IMR-90 (cell line): ENCODE measurements around the gene MILR1. TPM values are rescaled to one million over a fixed set of nuclear protein-coding genes. Genes with fewer than 3 reads are reported as not detected.

Experiments
- ATAC-seq: fragments of 200-7000 bp; cut with Tn5 transposase; 2 replicates; pipeline ENCODE4 v1.9.1; 2020; ENCODE audit warnings: low read depth, mild to moderate bottlenecking, moderate library complexity
- BruUV-seq: library from RNA; stranded (reverse); fragments of 400-500 nt; replicated peaks from 2 replicates; lab custom pipeline; 2021; lab: Mats Ljungman, UMichigan
- CTCF ChIA-PET: fragments of 300-600 bp; formaldehyde crosslinking; extraction: SDS; loops from one replicate; lab custom pipeline; 2021; ENCODE audit warnings: antibody characterized with exemption; lab: Yijun Ruan, JAX
- POLR2A ChIA-PET: fragments of 300-600 bp; sonication (Branson Sonifier 250); formaldehyde crosslinking; loops from one replicate; lab custom pipeline; 2022; ENCODE audit warnings: antibody characterized with exemption; ENCODE audit not compliant: unreplicated experiment; lab: Charles Lee
- DNase-seq: peaks from one replicate; pipeline ENCODE4 v3.0.0; 2013
- H2AFZ ChIP-seq: replicated peaks from 2 replicates; pipeline ENCODE3; 2013; ENCODE audit warnings: low read length, mild to moderate bottlenecking; ENCODE audit not compliant: poor library complexity
- H2AK5ac ChIP-seq: 2 replicates; pipeline ENCODE4 v1.6.1; 2013; ENCODE audit warnings: low read depth, low read length, inconsistent platforms
- H2AK9ac ChIP-seq: replicated peaks from 2 replicates; pipeline ENCODE3; 2013; ENCODE audit warnings: mild to moderate bottlenecking, low read depth, low read length, moderate library complexity; ENCODE audit not compliant: poor library complexity
- H2BK120ac ChIP-seq: 2 replicates; pipeline ENCODE4 v1.6.1; 2013; ENCODE audit warnings: low read depth, low read length, inconsistent platforms
- H2BK15ac ChIP-seq: 3 replicates; pipeline ENCODE4 v1.6.1; 2013; ENCODE audit warnings: low read depth, low read length, inconsistent platforms
- H2BK20ac ChIP-seq: 2 replicates; pipeline ENCODE4 v1.6.1; 2013; ENCODE audit warnings: low read depth, mild to moderate bottlenecking, inconsistent platforms, low read length, moderate library complexity
- H2BK5ac ChIP-seq: 2 replicates; pipeline ENCODE4 v1.6.1; 2013; ENCODE audit warnings: mild to moderate bottlenecking, low read depth, low read length, inconsistent platforms; ENCODE audit not compliant: poor library complexity, severe bottlenecking
- H3K14ac ChIP-seq: replicated peaks from 2 replicates; pipeline ENCODE4 v1.6.1; 2013; ENCODE audit warnings: low read depth, low read length, inconsistent platforms
- H3K18ac ChIP-seq: 2 replicates; pipeline ENCODE4 v1.6.1; 2013; ENCODE audit warnings: low read depth, low read length, control low read depth
- H3K23ac ChIP-seq: 2 replicates; pipeline ENCODE4 v1.6.1; 2013; ENCODE audit warnings: low read depth, low read length, inconsistent platforms
- H3K27ac ChIP-seq: 2 replicates; pipeline ENCODE4 v1.5.1; 2013; ENCODE audit warnings: mild to moderate bottlenecking, control low read depth, low read length; ENCODE audit not compliant: insufficient read depth
- H3K27me3 ChIP-seq: 2 replicates; pipeline ENCODE4 v1.6.1; 2013; ENCODE audit warnings: low read length; ENCODE audit not compliant: control insufficient read depth, insufficient read depth
- H3K36me3 ChIP-seq: 2 replicates; pipeline ENCODE4 v1.6.1; 2013; ENCODE audit warnings: low read length, mixed read lengths; ENCODE audit not compliant: control insufficient read depth, insufficient read depth
- H3K4ac ChIP-seq: 2 replicates; pipeline ENCODE4 v1.6.1; 2013; ENCODE audit warnings: low read depth, low read length, inconsistent platforms
- H3K4me1 ChIP-seq: 2 replicates; pipeline ENCODE4 v1.6.1; 2013; ENCODE audit warnings: low read length, mixed read lengths; ENCODE audit not compliant: control insufficient read depth, insufficient read depth
- H3K4me2 ChIP-seq: 2 replicates; pipeline ENCODE4 v1.6.1; 2013; ENCODE audit warnings: low read depth, mild to moderate bottlenecking, control low read depth, low read length, moderate library complexity
- H3K4me3 ChIP-seq: 2 replicates; pipeline ENCODE4 v1.5.1; 2013; ENCODE audit warnings: low read depth, mild to moderate bottlenecking, control low read depth, low read length, moderate library complexity; ENCODE audit not compliant: insufficient read depth
- H3K56ac ChIP-seq: 2 replicates; pipeline ENCODE4 v1.6.1; 2013; ENCODE audit warnings: low read length, inconsistent platforms; ENCODE audit not compliant: insufficient read depth; ENCODE audit errors: extremely low read depth
- H3K79me1 ChIP-seq, 2 experiments: 2 replicates each; pipeline ENCODE4 v1.6.1; 2013; ENCODE audit warnings: low read length in 2 of 2, inconsistent platforms in 1 of 2, low read depth in 1 of 2
- H3K9ac ChIP-seq: 2 replicates; pipeline ENCODE4 v1.6.1; 2013; ENCODE audit warnings: low read depth, low read length, control low read depth
- H3K9me1 ChIP-seq: 2 replicates; pipeline ENCODE4 v1.6.1; 2013; ENCODE audit warnings: low read length, inconsistent platforms; ENCODE audit not compliant: insufficient read depth
- H3K9me3 ChIP-seq: 2 replicates; pipeline ENCODE4 v1.6.1; 2013; ENCODE audit warnings: low read length; ENCODE audit not compliant: control insufficient read depth, insufficient read depth
- H4K20me1 ChIP-seq: 2 replicates; pipeline ENCODE4 v1.6.1; 2013; ENCODE audit warnings: low read length, inconsistent platforms; ENCODE audit not compliant: insufficient read depth
- H4K5ac ChIP-seq: 2 replicates; pipeline ENCODE4 v1.6.1; 2013; ENCODE audit warnings: mild to moderate bottlenecking, low read depth, low read length, control low read depth
- H4K8ac ChIP-seq, 2 experiments: 2 replicates each; pipeline ENCODE4 v1.6.1; 2013; ENCODE audit warnings: low read depth in 2 of 2, low read length in 2 of 2, control low read depth in 1 of 2, inconsistent platforms in 1 of 2
- H4K91ac ChIP-seq: 2 replicates; pipeline ENCODE4 v1.6.1; 2013; ENCODE audit warnings: low read depth, low read length, inconsistent platforms; ENCODE audit not compliant: insufficient read depth
- BHLHE40 ChIP-seq: fragments of 150-350 bp; IDR thresholded peaks from 2 replicates; pipeline ENCODE4 v1.6.1; 2016; ENCODE audit warnings: mild to moderate bottlenecking, low read depth, low read length
- CEBPB ChIP-seq: IDR thresholded peaks from 2 replicates; pipeline ENCODE4 v1.6.1; 2012; ENCODE audit warnings: low read depth, low read length, improper control_type of control experiment
- CHD1 ChIP-seq: IDR thresholded peaks from 2 replicates; pipeline ENCODE4 v1.6.1; 2012; ENCODE audit warnings: low read depth, low read length, improper control_type of control experiment
- ELK1 ChIP-seq: fragments of 150-350 bp; IDR thresholded peaks from 2 replicates; pipeline ENCODE4 v1.6.1; 2016; ENCODE audit warnings: low read depth, mild to moderate bottlenecking, low read length, moderate library complexity, borderline replicate concordance
- MAZ ChIP-seq: IDR thresholded peaks from 2 replicates; pipeline ENCODE4 v1.6.1; 2012; ENCODE audit warnings: low read depth, mild to moderate bottlenecking, low read length, improper control_type of control experiment, moderate library complexity, borderline replicate concordance
- NFE2L2 ChIP-seq: fragments of 150-350 bp; IDR thresholded peaks from 2 replicates; pipeline ENCODE4 v1.6.1; 2016; ENCODE audit warnings: low read depth, mild to moderate bottlenecking, low read length
- POLR2A ChIP-seq: IDR thresholded peaks from 2 replicates; pipeline ENCODE4 v1.6.1; 2012; ENCODE audit warnings: mild to moderate bottlenecking, low read depth, low read length
- RAD21 ChIP-seq: IDR thresholded peaks from 2 replicates; pipeline ENCODE4 v1.6.1; 2012; ENCODE audit warnings: low read length, improper control_type of control experiment
- RCOR1 ChIP-seq: IDR thresholded peaks from 2 replicates; pipeline ENCODE4 v1.6.1; 2012; ENCODE audit warnings: mild to moderate bottlenecking, low read length, improper control_type of control experiment; ENCODE audit not compliant: insufficient replicate concordance
- RFX5 ChIP-seq: IDR thresholded peaks from 2 replicates; pipeline ENCODE4 v1.8.0; 2012; ENCODE audit warnings: low read depth, mild to moderate bottlenecking, low read length, moderate library complexity
- WGBS, 2 experiments: methylation state at CpG; one replicate each; pipeline versions ENCODE4 v1.1.5 to v1.1.7; 2013; ENCODE audit warnings: missing lambda C conversion rate in 2 of 2; ENCODE audit not compliant: insufficient read length in 1 of 2; ENCODE audit errors: extremely low coverage in 2 of 2; 5-methylcytosine and 5-hydroxymethylcytosine counted together
- dilution Hi-C: fragments of 300-500 bp; cut with HindIII; formaldehyde crosslinking; loops from one replicate; pipeline ENCODE4 v1.14.3; 2018; ENCODE audit warnings: low sequenced_read_pairs; ENCODE audit not compliant: unreplicated experiment
- in situ Hi-C: fragments of 300-500 bp; cut with MboI; formaldehyde crosslinking; loops from 3 replicates; pipeline ENCODE4 v1.14.3; 2019; ENCODE audit warnings: low sequenced_read_pairs, inconsistent platforms, mixed read lengths
- intact Hi-C: fragments of 100-400 bp; cut with micrococcal nuclease; formaldehyde crosslinking; loops from 2 replicates; pipeline ENCODE4 v1.10.0; 2022
- polyA plus RNA-seq, 3 experiments: library from polyadenylated mRNA; depleted of rRNA; stranded (reverse); fragments of >200 nt; gene quantifications; 2 replicates each; pipeline ENCODE4 v1.2.3, GENCODE V29; 2012; ENCODE audit warnings: low replicate concordance in 1 of 3
- total RNA-seq: library from RNA; depleted of rRNA; stranded (reverse); fragments of >200 nt; gene quantifications from 2 replicates; pipeline ENCODE4 v1.2.3, GENCODE V29; 2012
- TF ChIP-seq, protein P1 (sequence below): fragments of 150-350 bp; IDR thresholded peaks from 2 replicates; pipeline ENCODE4 v1.6.1; 2017; ENCODE audit warnings: mild to moderate bottlenecking, antibody characterized with exemption, low read length, low read depth

The MILR1 gene
- total and polyA plus RNA-seq, 2 of the 4 experiments (the other 2 are of a cell fraction) = 0.36 to 0.44 TPM

- TF ChIP-seq, protein P1, sequence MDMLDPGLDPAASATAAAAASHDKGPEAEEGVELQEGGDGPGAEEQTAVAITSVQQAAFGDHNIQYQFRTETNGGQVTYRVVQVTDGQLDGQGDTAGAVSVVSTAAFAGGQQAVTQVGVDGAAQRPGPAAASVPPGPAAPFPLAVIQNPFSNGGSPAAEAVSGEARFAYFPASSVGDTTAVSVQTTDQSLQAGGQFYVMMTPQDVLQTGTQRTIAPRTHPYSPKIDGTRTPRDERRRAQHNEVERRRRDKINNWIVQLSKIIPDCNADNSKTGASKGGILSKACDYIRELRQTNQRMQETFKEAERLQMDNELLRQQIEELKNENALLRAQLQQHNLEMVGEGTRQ = no peak
These were observed 30.2 kb upstream of the MILR1 start (continued) for GRCh38 chr17:64418506-64419339.

DNA sequence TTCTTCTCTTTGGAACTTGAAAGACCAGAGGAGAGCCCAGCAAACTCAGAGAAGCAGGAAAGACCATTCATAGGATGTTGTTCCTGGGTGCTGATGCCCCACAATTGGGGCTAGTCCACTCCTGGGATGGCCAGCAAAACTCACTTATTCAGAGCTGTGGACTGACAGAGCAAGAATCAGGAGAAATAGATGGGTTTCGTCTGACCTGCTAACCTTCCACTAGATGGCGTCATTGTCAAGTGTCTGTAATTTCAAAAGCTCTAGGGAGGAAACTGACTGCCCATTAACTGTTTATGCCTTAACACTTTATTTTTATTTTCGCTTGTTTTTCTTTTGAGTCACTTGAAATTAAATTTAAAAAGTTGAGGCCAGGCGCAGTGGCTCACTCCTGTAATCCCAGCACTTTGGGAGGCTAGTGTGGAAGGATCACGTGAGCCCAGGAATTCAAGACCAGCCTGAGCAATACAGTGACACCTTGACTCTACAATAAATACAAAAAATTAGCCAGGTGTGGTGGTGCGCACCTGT, 28.7 kb upstream of the MILR1 start:
- H3K4me3 ChIP-seq = no peak overlapping the region
- ChIA-PET POLR2A (interaction anchor here (0.5 to 1.1 kb wide), 3 partner anchors 75 to 642 kb away, joined by 3 read pairs; partner anchors contain the start of genes CEP95 and DDX5), CTCF (interaction anchor here (0.6 to 2.6 kb wide), 13 partner anchors 58 to 146 kb away, joined by 3 to 35 read pairs (median 4); partner anchors contain the start of gene CEP95)
- no peak overlapping the region for H2BK20ac ChIP-seq
- dilution Hi-C loops (no loop called here), in situ Hi-C loops (loop anchor here (5.0 kb wide), 2 partner anchors 72 to 98 kb away; no protein-coding TSS in a partner anchor), intact Hi-C loops (loop anchor here (1.0 to 2.0 kb wide), 2 partner anchors 71 to 229 kb away; no protein-coding TSS in a partner anchor)
- no TSS peak for BruUV-seq
- ATAC-seq (peak; percentile 91), DNase-seq (peak; percentile 84)
- no peaks in the 10 kb centered on the region for H3K79me1 ChIP-seq
- no peak overlapping the region for H3K4me2 ChIP-seq
- H4K8ac ChIP-seq = no peak overlapping the region
- no peak overlapping the region for H3K27ac ChIP-seq
- H3K23ac ChIP-seq = no peak overlapping the region
- no peaks in the 10 kb centered on the region for H3K36me3 ChIP-seq
- 0% methylated on average over 1 of the region's 6 CpGs; no CpG with 5 or more reads in 1 of the 2 experiments for WGBS, 2 experiments
- no peaks in the 10 kb centered on the region for H4K20me1 ChIP-seq
- H3K14ac ChIP-seq = no peak overlapping the region
- H3K9me3 ChIP-seq = no peaks in the 10 kb centered on the region
- no peak overlapping the region for H4K5ac ChIP-seq
- H2BK15ac ChIP-seq = no peak overlapping the region
- no peak overlapping the region; the same call in 1 of the 2 replicates for H2AK5ac ChIP-seq
- no peak overlapping the region for H2BK120ac ChIP-seq
- H2AFZ ChIP-seq = no peak overlapping the region
- peaks cover 2% of the 10 kb centered on the region; the same call in 1 of the 2 replicates for H3K4me1 ChIP-seq
- H3K56ac ChIP-seq = no peak overlapping the region
- H3K9me1 ChIP-seq = no peaks in the 10 kb centered on the region
- H4K91ac ChIP-seq = no peak overlapping the region
- no peak overlapping the region for H3K9ac ChIP-seq
- no peak overlapping the region for H3K4ac ChIP-seq
- H3K27me3 ChIP-seq = peaks cover 12% of the 10 kb centered on the region
- H3K18ac ChIP-seq = no peak overlapping the region
- no peak overlapping the region for H2BK5ac ChIP-seq
- H2AK9ac ChIP-seq = no peak overlapping the region
- TF ChIP-seq ELK1 (no peak), RAD21 (peak; percentile 85), RCOR1 (no peak), MAZ (no peak), RFX5 (no peak), CHD1 (no peak), NFE2L2 (no peak), CEBPB (no peak), POLR2A (no peak), BHLHE40 (peak; percentile 33; the same call in 1 of the 2 replicates)
- TF ChIP-seq, protein P1 = peak; percentile 30; the same call in 1 of the 2 replicates
